Keratinocyte (primary cell): ENCODE data around the gene SLC9C2.

Experiments used
- CTCF ChIP-seq, 3 experiments: IDR thresholded peaks in 1 of 3; conservative IDR thresholded peaks in 1 of 3; optimal IDR thresholded peaks in 1 of 3; 2 replicates in 2 of 3; 3 replicates in 1 of 3; pipeline versions ENCODE3 to v1.5.1; 2011; ENCODE audit warnings: low read length in 3 of 3, mild to moderate bottlenecking in 3 of 3, moderate library complexity in 2 of 3, control low read depth in 1 of 3, inconsistent platforms in 1 of 3; ENCODE audit not compliant: insufficient read depth in 2 of 3; ENCODE audit errors: extremely low read depth in 1 of 3
- EZH2 ChIP-seq: IDR thresholded peaks from one replicate; pipeline ENCODE4 v1.6.1; 2012; ENCODE audit warnings: inconsistent platforms, mild to moderate bottlenecking, low read length, moderate library complexity

GRCh38 chr1:173459885-173460284 is 143.0 kb downstream of the SLC9C2 start:
- TF ChIP-seq CTCF (optimal IDR thresholded peaks at IDR 0.05 in 1 of 3, IDR thresholded peaks at IDR 0.05 in 1 of 3, conservative IDR thresholded peaks at IDR 0.05 in 1 of 3; ENCODE audit: extremely low read depth in 1 of 3, insufficient read depth in 2 of 3, low read length in 3 of 3) (no peak), EZH2 (no peak)
